Measurements from ENCODE around the gene CCDC198. TPM values are rescaled to one million over a fixed set of nuclear protein-coding genes. Genes with fewer than 3 reads are reported as not detected.

Gene CCDC198
- polyA plus RNA-seq, 1 donor (not counting 4 experiments of a cell fraction or from before 2014, with no cell fraction given): not detected

GRCh38 chr14:57508756-57509155, 15.1 kb upstream of the CCDC198 start:
- Histone ChIP-seq H3K9me1 (ENCODE audit: control insufficient read depth, extremely low read depth, insufficient read depth, low read length) (no peaks in the 10 kb centered on the region), H3K27ac (ENCODE audit: control insufficient read depth, insufficient read depth, low read length) (no peak overlapping the region), H4K20me1 (ENCODE audit: control insufficient read depth, extremely low read depth, insufficient read depth, low read length) (no peaks in the 10 kb centered on the region), H3K36me3 (ENCODE audit: control insufficient read depth in 2 of 2, extremely low read depth in 1 of 2, insufficient read depth in 2 of 2, low read length in 2 of 2) (no peaks in the 10 kb centered on the region), H3K79me2 (ENCODE audit: control insufficient read depth, insufficient read depth, low read length) (no peaks in the 10 kb centered on the region), H3K4me2 (ENCODE audit: control insufficient read depth, extremely low read depth, insufficient read depth, low read depth, low read length) (no peak overlapping the region), H3K27me3 (ENCODE audit: control insufficient read depth, extremely low read depth, insufficient read depth, low read length) (no peaks in the 10 kb centered on the region), H2AFZ (ENCODE audit: control insufficient read depth, low read length) (no peak overlapping the region), H3K9me3 (ENCODE audit: control insufficient read depth, low read depth, low read length) (no peaks in the 10 kb centered on the region), H3K4me3 (ENCODE audit: control insufficient read depth in 2 of 3, extremely low read depth in 1 of 3, insufficient read depth in 2 of 3, low read depth in 1 of 3, low read length in 3 of 3) (no peak overlapping the region), H3K9ac (ENCODE audit: control insufficient read depth, extremely low read depth, insufficient read depth, low read length) (no peak overlapping the region), H3K4me1 (ENCODE audit: control insufficient read depth, extremely low read depth, insufficient read depth, low read length) (no peaks in the 10 kb centered on the region)
- dilution Hi-C loops (cut with MboI; ENCODE audit: extremely low pct_ligation_motif_present, low sequenced_read_pairs): no loop called here
- FAIRE-seq (no peak), DNase-seq (ENCODE audit: low read depth, low spot score) (no peak)
- no peak for TF ChIP-seq EZH2 (IDR thresholded peaks at IDR 0.05; ENCODE audit: low read length)
- TF ChIP-seq, protein P1, sequence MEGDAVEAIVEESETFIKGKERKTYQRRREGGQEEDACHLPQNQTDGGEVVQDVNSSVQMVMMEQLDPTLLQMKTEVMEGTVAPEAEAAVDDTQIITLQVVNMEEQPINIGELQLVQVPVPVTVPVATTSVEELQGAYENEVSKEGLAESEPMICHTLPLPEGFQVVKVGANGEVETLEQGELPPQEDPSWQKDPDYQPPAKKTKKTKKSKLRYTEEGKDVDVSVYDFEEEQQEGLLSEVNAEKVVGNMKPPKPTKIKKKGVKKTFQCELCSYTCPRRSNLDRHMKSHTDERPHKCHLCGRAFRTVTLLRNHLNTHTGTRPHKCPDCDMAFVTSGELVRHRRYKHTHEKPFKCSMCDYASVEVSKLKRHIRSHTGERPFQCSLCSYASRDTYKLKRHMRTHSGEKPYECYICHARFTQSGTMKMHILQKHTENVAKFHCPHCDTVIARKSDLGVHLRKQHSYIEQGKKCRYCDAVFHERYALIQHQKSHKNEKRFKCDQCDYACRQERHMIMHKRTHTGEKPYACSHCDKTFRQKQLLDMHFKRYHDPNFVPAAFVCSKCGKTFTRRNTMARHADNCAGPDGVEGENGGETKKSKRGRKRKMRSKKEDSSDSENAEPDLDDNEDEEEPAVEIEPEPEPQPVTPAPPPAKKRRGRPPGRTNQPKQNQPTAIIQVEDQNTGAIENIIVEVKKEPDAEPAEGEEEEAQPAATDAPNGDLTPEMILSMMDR (optimal IDR thresholded peaks at IDR 0.05 in 1 of 3, IDR thresholded peaks at IDR 0.05 in 1 of 3, conservative IDR thresholded peaks at IDR 0.05 in 1 of 3; ENCODE audit: extremely low read depth in 1 of 3, insufficient read depth in 2 of 3, low read length in 3 of 3): no peak

- FAIRE-seq: no peak
- Histone ChIP-seq H3K4me3 (ENCODE audit: control insufficient read depth in 2 of 3, extremely low read depth in 1 of 3, insufficient read depth in 2 of 3, low read depth in 1 of 3, low read length in 3 of 3) (no peak overlapping the region), H3K27ac (ENCODE audit: control insufficient read depth, insufficient read depth, low read length) (no peak overlapping the region), H3K79me2 (ENCODE audit: control insufficient read depth, insufficient read depth, low read length) (no peaks in the 10 kb centered on the region), H2AFZ (ENCODE audit: control insufficient read depth, low read length) (no peak overlapping the region), H3K9me3 (ENCODE audit: control insufficient read depth, low read depth, low read length) (no peaks in the 10 kb centered on the region), H3K9ac (ENCODE audit: control insufficient read depth, extremely low read depth, insufficient read depth, low read length) (no peak overlapping the region), H3K4me1 (ENCODE audit: control insufficient read depth, extremely low read depth, insufficient read depth, low read length) (no peaks in the 10 kb centered on the region), H3K27me3 (ENCODE audit: control insufficient read depth, extremely low read depth, insufficient read depth, low read length) (no peaks in the 10 kb centered on the region), H3K36me3 (ENCODE audit: control insufficient read depth in 2 of 2, extremely low read depth in 1 of 2, insufficient read depth in 2 of 2, low read length in 2 of 2) (no peaks in the 10 kb centered on the region), H3K9me1 (ENCODE audit: control insufficient read depth, extremely low read depth, insufficient read depth, low read length) (no peaks in the 10 kb centered on the region), H4K20me1 (ENCODE audit: control insufficient read depth, extremely low read depth, insufficient read depth, low read length) (no peaks in the 10 kb centered on the region), H3K4me2 (ENCODE audit: control insufficient read depth, extremely low read depth, insufficient read depth, low read depth, low read length) (no peak overlapping the region)
- no peak for DNase-seq (ENCODE audit: low read depth, low spot score)
- dilution Hi-C loops (cut with MboI; ENCODE audit: extremely low pct_ligation_motif_present, low sequenced_read_pairs): no loop called here
- TF ChIP-seq, protein P1 (optimal IDR thresholded peaks at IDR 0.05 in 1 of 3, IDR thresholded peaks at IDR 0.05 in 1 of 3, conservative IDR thresholded peaks at IDR 0.05 in 1 of 3; ENCODE audit: extremely low read depth in 1 of 3, insufficient read depth in 2 of 3, low read length in 3 of 3): no peak
- no peak for TF ChIP-seq EZH2 (IDR thresholded peaks at IDR 0.05; ENCODE audit: low read length)
Observed at GRCh38 chr14:57502586-57503254, 9.1 kb upstream of the CCDC198 start.
